Neuronal stem cell (in vitro differentiated cells): ENCODE results near the gene TRAF3.

Source experiments
- DNase-seq: peaks from one replicate; pipeline ENCODE4 v3.0.0-alpha.2; 2013; ENCODE audit warnings: low spot score
- H2AFZ ChIP-seq: one replicate; pipeline ENCODE4 v1.6.1; 2013; ENCODE audit warnings: mild to moderate bottlenecking, low read length, inconsistent platforms
- H2AK5ac ChIP-seq: 2 replicates; pipeline ENCODE4 v1.6.1; 2013; ENCODE audit warnings: low read depth, mild to moderate bottlenecking, inconsistent platforms, low read length, moderate library complexity, mixed read lengths
- H2BK120ac ChIP-seq: 2 replicates; pipeline ENCODE4 v1.6.1; 2013; ENCODE audit warnings: low read depth, mild to moderate bottlenecking, inconsistent platforms, low read length, moderate library complexity, mixed read lengths
- H2BK12ac ChIP-seq: one replicate; pipeline ENCODE4 v1.6.1; 2013; ENCODE audit warnings: low read length, inconsistent platforms
- H2BK15ac ChIP-seq: 2 replicates; pipeline ENCODE4 v1.6.1; 2013; ENCODE audit warnings: mild to moderate bottlenecking, low read length, inconsistent platforms, mixed read lengths
- H2BK5ac ChIP-seq: one replicate; pipeline ENCODE4 v1.6.1; 2013; ENCODE audit warnings: inconsistent platforms, mild to moderate bottlenecking, low read length, moderate library complexity
- H3K14ac ChIP-seq: one replicate; pipeline ENCODE4 v1.6.1; 2013; ENCODE audit warnings: low read length, inconsistent platforms
- H3K18ac ChIP-seq: 2 replicates; pipeline ENCODE4 v1.6.1; 2013; ENCODE audit warnings: low read length, inconsistent platforms
- H3K23ac ChIP-seq: 2 replicates; pipeline ENCODE4 v1.6.1; 2013; ENCODE audit warnings: low read depth, mild to moderate bottlenecking, mixed read lengths, low read length, inconsistent platforms; ENCODE audit not compliant: poor library complexity
- H3K27ac ChIP-seq: replicated peaks from 3 replicates; pipeline ENCODE4 v1.5.1; 2013; ENCODE audit warnings: low read length, inconsistent platforms
- H3K27me3 ChIP-seq, 3 experiments: 2 replicates each; pipeline ENCODE4 v1.6.1; 2013; ENCODE audit warnings: low read length in 3 of 3, mild to moderate bottlenecking in 2 of 3, inconsistent platforms in 1 of 3, low read depth in 1 of 3, mixed read lengths in 1 of 3, moderate library complexity in 1 of 3; ENCODE audit not compliant: control insufficient read depth in 3 of 3, insufficient read depth in 3 of 3
- H3K36me3 ChIP-seq, 2 donors: replicated peaks in 1 of 2; 2 replicates each; pipeline ENCODE4 v1.6.1; 2013; ENCODE audit warnings: low read length in 2 of 2; ENCODE audit not compliant: control insufficient read depth in 2 of 2, insufficient read depth in 2 of 2
- H3K4ac ChIP-seq: 2 replicates; pipeline ENCODE4 v1.6.1; 2013; ENCODE audit warnings: inconsistent platforms, mild to moderate bottlenecking, low read length, moderate library complexity
- H3K4me1 ChIP-seq, 2 donors: 1 replicate in 1 of 2; 2 replicates in 1 of 2; pipeline ENCODE4 v1.6.1; 2013; ENCODE audit warnings: low read length in 2 of 2, low read depth in 1 of 2; ENCODE audit not compliant: control insufficient read depth in 2 of 2, insufficient read depth in 1 of 2
- H3K4me2 ChIP-seq: one replicate; pipeline ENCODE4 v1.6.1; 2013; ENCODE audit warnings: mild to moderate bottlenecking, low read length, inconsistent platforms; ENCODE audit not compliant: insufficient read depth, poor library complexity, severe bottlenecking
- H3K4me3 ChIP-seq, 2 donors: 2 replicates each; pipeline ENCODE4 v1.5.1; 2013; ENCODE audit warnings: low read length in 2 of 2, mild to moderate bottlenecking in 2 of 2, inconsistent platforms in 1 of 2, moderate library complexity in 1 of 2
- H3K79me1 ChIP-seq: one replicate; pipeline ENCODE4 v1.6.1; 2013; ENCODE audit warnings: low read depth, mild to moderate bottlenecking, inconsistent platforms, low read length, moderate library complexity
- H3K9ac ChIP-seq: one replicate; pipeline ENCODE4 v1.6.1; 2013; ENCODE audit warnings: mild to moderate bottlenecking, low read depth, low read length, inconsistent platforms; ENCODE audit not compliant: poor library complexity
- H3K9me3 ChIP-seq, 2 donors: replicated peaks in 1 of 2; 2 replicates each; pipeline versions ENCODE3 to v1.6.1; 2013; ENCODE audit warnings: low read length in 2 of 2, mild to moderate bottlenecking in 2 of 2, inconsistent platforms in 1 of 2, low read depth in 1 of 2, mixed read lengths in 1 of 2, moderate library complexity in 1 of 2; ENCODE audit not compliant: control insufficient read depth in 2 of 2, insufficient read depth in 1 of 2
- H4K8ac ChIP-seq: one replicate; pipeline ENCODE4 v1.6.1; 2013; ENCODE audit warnings: low read depth, mild to moderate bottlenecking, inconsistent platforms, low read length, moderate library complexity
- H4K91ac ChIP-seq: one replicate; pipeline ENCODE4 v1.6.1; 2013; ENCODE audit warnings: low read length, low read depth, mild to moderate bottlenecking, inconsistent platforms; ENCODE audit not compliant: poor library complexity
- WGBS, 2 donors: extraction: QIAGEN DNeasy Blood & Tissue Kit; methylation state at CpG; one replicate each; pipeline ENCODE4 v1.1.7; 2013; ENCODE audit warnings: missing lambda C conversion rate in 2 of 2, mixed read lengths in 1 of 2; ENCODE audit not compliant: insufficient read length in 2 of 2, insufficient replicate concordance in 1 of 2; ENCODE audit errors: extremely low coverage in 2 of 2; 5-methylcytosine and 5-hydroxymethylcytosine counted together

TRAF3 gene

DNA sequence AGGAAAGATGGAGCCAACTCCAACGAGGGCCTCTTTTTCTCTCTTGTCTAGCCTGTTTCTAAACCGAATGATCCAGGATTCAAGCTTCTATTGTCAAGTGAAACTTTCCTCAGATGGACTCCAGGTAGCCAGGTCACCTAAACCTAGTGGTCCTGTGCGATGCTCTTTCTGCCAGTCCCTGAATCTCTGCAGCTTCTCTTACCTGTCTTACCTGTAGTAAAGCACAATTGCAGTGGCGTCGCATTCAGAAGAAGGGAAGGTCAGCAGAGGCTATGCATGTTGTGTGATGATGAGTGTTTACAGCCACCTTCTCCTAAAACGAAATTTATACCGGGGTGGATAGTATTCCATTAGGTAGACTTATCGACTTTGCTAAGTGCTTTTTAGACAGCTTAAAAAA, 47.4 kb upstream of the TRAF3 start:
- H3K14ac ChIP-seq, result no peak overlapping the region
- no peak overlapping the region for H4K91ac ChIP-seq
- no peak overlapping the region for H2BK15ac ChIP-seq
- H3K9ac ChIP-seq, result no peak overlapping the region
- H2AFZ ChIP-seq, result no peak overlapping the region
- H4K8ac ChIP-seq, result no peak overlapping the region
- H3K9me3 ChIP-seq, result peaks cover 0 to 2% of the 10 kb centered on the region in 2 donors
- no peak for DNase-seq
- no peak overlapping the region for H3K4ac ChIP-seq
- H3K4me3 ChIP-seq, result no peak overlapping the region
- H3K18ac ChIP-seq, result no peak overlapping the region
- no peaks in the 10 kb centered on the region for H3K79me1 ChIP-seq
- H3K36me3 ChIP-seq, result peaks cover 18 to 56% of the 10 kb centered on the region in 2 donors
- no peak overlapping the region for H2BK12ac ChIP-seq
- no peak overlapping the region for H2BK120ac ChIP-seq
- no peak overlapping the region for H2BK5ac ChIP-seq
- H3K23ac ChIP-seq, result no peak overlapping the region
- H2AK5ac ChIP-seq, result no peak overlapping the region
- no peak overlapping the region for H3K4me2 ChIP-seq
- no peaks in the 10 kb centered on the region for H3K4me1 ChIP-seq
- H3K27ac ChIP-seq, result no peak overlapping the region
- no CpG with 5 or more reads among the region's 8 CpGs for WGBS, 2 donors
- H3K27me3 ChIP-seq, result no peaks in the 10 kb centered on the region

DNA sequence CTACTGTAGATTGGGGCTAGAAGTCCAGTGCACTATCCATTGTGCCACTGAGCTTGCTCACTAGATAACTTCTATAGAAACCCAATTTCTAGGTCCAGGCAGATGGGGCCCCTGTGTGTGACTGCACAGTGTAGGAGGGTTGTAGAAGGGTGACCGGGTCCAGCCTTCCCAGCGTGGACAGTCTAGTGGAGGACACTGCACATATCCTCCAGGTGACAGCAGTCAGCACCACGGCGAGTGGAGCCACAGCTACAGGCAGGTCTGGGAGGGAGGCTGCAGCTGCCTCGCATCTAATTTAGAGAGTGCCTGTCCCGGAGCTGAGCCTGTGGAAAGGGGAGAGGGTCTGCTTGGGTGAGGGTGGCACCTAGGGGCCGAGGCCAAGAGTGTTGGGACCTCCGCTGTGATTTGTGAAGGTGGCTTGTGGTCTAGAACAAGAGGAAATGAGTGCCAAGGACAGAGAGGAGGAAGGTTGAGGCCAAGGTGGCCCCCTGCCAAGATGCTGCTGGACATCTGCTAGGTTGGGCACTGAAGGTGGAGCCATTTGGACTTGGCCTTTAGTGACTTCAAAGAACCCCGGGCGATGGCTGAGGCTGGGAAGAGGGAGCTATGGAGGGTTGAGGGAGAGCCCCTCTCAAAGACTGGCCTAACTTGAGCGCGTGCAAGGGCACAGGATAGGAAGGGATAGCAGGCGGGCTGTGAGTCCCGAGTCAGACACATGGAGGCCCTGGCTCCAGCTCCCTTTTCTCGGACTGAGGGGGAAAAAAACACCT, 46.0 kb upstream of the TRAF3 start:
- Histone ChIP-seq H3K27me3 (no peaks in the 10 kb centered on the region), H3K18ac (peak overlapping the region; percentile 49), H3K23ac (peak overlapping the region; percentile 3), H2AK5ac (no peak overlapping the region), H3K79me1 (no peaks in the 10 kb centered on the region), H2AFZ (no peak overlapping the region), H3K4me3 (peak overlapping the region in 1 of 2 donors; percentile 41), H3K14ac (no peak overlapping the region), H4K91ac (no peak overlapping the region), H3K9me3 (peaks cover 0 to 2% of the 10 kb centered on the region in 2 donors), H2BK5ac (no peak overlapping the region), H3K36me3 (peaks cover 15 to 42% of the 10 kb centered on the region in 2 donors), H3K9ac (no peak overlapping the region), H3K4me2 (no peak overlapping the region), H3K4me1 (no peaks in the 10 kb centered on the region), H3K27ac (no peak overlapping the region), H2BK12ac (no peak overlapping the region), H4K8ac (no peak overlapping the region), H3K4ac (no peak overlapping the region), H2BK120ac (no peak overlapping the region), H2BK15ac (no peak overlapping the region)
- no peak for DNase-seq
- WGBS, 2 donors, result no CpG with 5 or more reads among the region's 15 CpGs

DNA sequence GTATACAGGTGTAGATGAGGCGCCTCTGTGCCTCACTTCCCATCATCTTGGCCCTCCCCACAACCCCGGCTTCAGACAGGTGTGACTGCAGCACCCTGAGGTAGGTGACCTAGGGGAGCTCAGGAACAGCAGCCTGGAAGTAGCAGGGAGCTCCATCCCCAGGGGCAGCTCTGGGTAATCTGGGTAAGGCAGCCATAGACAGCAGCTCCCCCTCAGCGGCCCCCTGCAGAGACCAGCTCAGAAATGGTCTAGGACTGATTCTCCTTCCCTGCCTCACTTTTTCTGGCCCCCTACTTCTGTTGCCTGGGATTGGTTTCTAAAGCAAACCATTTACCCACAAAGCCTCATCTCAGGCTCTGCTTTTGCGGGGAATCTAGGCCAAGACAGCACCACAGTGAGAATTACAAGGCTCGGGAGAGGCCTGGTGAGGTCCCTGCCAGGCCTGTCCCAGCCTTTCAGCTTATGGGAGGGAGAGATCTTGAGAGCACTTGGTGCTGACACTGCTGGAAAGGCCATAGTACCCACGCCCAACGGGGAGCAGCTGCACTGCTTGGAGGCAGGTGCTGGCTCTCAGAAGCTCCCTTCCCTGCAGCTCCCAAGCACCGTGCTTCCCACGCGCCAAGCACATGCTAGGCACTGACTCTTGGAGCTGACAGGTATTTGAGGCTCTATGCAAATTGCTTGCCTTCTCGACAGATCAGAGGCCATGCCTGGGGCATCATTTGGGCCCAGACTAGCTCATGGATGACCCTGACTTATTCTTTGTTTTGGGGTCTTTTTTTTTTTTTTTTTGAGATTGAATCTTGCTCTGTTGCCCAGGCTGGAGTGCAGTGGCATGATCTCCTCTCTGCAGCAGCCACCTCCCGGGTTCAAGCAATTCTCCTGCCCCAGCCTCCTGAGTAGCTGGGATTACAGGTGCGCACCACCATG, 45.1 kb upstream of the TRAF3 start:
- H3K27me3 ChIP-seq, result no peaks in the 10 kb centered on the region
- no peaks in the 10 kb centered on the region for H3K79me1 ChIP-seq
- H2BK12ac ChIP-seq, result no peak overlapping the region
- H3K9ac ChIP-seq, result no peak overlapping the region
- no peak overlapping the region for H3K4me2 ChIP-seq
- H3K9me3 ChIP-seq, result peaks cover 0 to 2% of the 10 kb centered on the region in 2 donors
- no peak overlapping the region for H3K27ac ChIP-seq
- H2BK5ac ChIP-seq, result no peak overlapping the region
- H4K91ac ChIP-seq, result no peak overlapping the region
- H4K8ac ChIP-seq, result no peak overlapping the region
- H2AK5ac ChIP-seq, result no peak overlapping the region
- H3K14ac ChIP-seq, result no peak overlapping the region
- H3K23ac ChIP-seq, result no peak overlapping the region
- no CpG with 5 or more reads among the region's 13 CpGs for WGBS, 2 donors
- no peak overlapping the region for H3K4ac ChIP-seq
- peaks cover 12 to 38% of the 10 kb centered on the region in 2 donors for H3K36me3 ChIP-seq
- H2BK120ac ChIP-seq, result no peak overlapping the region
- H2AFZ ChIP-seq, result no peak overlapping the region
- H2BK15ac ChIP-seq, result no peak overlapping the region
- no peak for DNase-seq
- peak overlapping the region in 1 of 2 donors; percentile 22 for H3K4me3 ChIP-seq
- no peak overlapping the region for H3K18ac ChIP-seq
- H3K4me1 ChIP-seq, result no peaks in the 10 kb centered on the region

GRCh38 chr14:102732924-102733323, 44.3 kb upstream of the TRAF3 start:
- no peak overlapping the region for H3K14ac ChIP-seq
- H2BK120ac ChIP-seq, result no peak overlapping the region
- H2BK5ac ChIP-seq, result peak overlapping the region; percentile 10
- no peak overlapping the region for H4K91ac ChIP-seq
- no peak overlapping the region for H2AFZ ChIP-seq
- H2AK5ac ChIP-seq, result peak overlapping the region; percentile 41
- H3K4me3 ChIP-seq, result no peak overlapping the region
- peak overlapping the region; percentile 88 for H4K8ac ChIP-seq
- no peak overlapping the region for H2BK12ac ChIP-seq
- H3K27ac ChIP-seq, result no peak overlapping the region
- no peak overlapping the region for H3K23ac ChIP-seq
- peaks cover 0 to 2% of the 10 kb centered on the region in 2 donors for H3K9me3 ChIP-seq
- no peak for DNase-seq
- H3K36me3 ChIP-seq, result peaks cover 13 to 32% of the 10 kb centered on the region in 2 donors
- no CpG with 5 or more reads among the region's 10 CpGs for WGBS, 2 donors
- no peaks in the 10 kb centered on the region for H3K4me1 ChIP-seq
- no peaks in the 10 kb centered on the region for H3K27me3 ChIP-seq
- H3K9ac ChIP-seq, result no peak overlapping the region
- no peak overlapping the region for H3K4me2 ChIP-seq
- H2BK15ac ChIP-seq, result no peak overlapping the region
- peak overlapping the region; percentile 63 for H3K18ac ChIP-seq
- H3K4ac ChIP-seq, result no peak overlapping the region
- no peaks in the 10 kb centered on the region for H3K79me1 ChIP-seq
